PC-3 (cell line): ENCODE results near the gene OGFOD3. TPM values are rescaled to one million over a fixed set of nuclear protein-coding genes. Genes with fewer than 3 reads are reported as not detected.

ENCODE experiments used
- ATAC-seq: fragments of 200-7000 bp; cut with Tn5 transposase; 2 replicates; pipeline ENCODE4 v1.9.1; 2020; ENCODE audit warnings: mild to moderate bottlenecking, moderate library complexity
- BruUV-seq: library from RNA; stranded (reverse); fragments of 400-500 nt; replicated peaks from 2 replicates; lab custom pipeline; 2021; lab: Mats Ljungman, UMichigan
- CTCF ChIA-PET: fragments of 300-600 bp; sonication (Branson Sonifier 250); formaldehyde crosslinking; loops from one replicate; lab custom pipeline; 2022; ENCODE audit warnings: antibody characterized with exemption; lab: Charles Lee
- POLR2A ChIA-PET: fragments of 300-600 bp; sonication (Branson Sonifier 250); formaldehyde crosslinking; loops from one replicate; lab custom pipeline; 2022; ENCODE audit warnings: antibody characterized with exemption; ENCODE audit not compliant: unreplicated experiment; lab: Charles Lee
- DNase-seq: peaks from one replicate; pipeline ENCODE4 v3.0.0-alpha.2; 2015
- H2AFZ ChIP-seq: fragments of 300-600 bp; sonication (generic); 2 replicates; pipeline ENCODE4 v1.6.0; 2016; ENCODE audit warnings: antibody characterized with exemption, low read length
- H3F3A ChIP-seq: fragments of 300-600 bp; sonication (generic); one replicate; pipeline ENCODE4 v1.6.0; 2017; ENCODE audit warnings: antibody characterized with exemption, low read length, control low read depth, mild to moderate bottlenecking; ENCODE audit not compliant: unreplicated experiment
- H3K27ac ChIP-seq: fragments of 300-600 bp; sonication (generic); 2 replicates; pipeline ENCODE4 v1.5.1; 2016; ENCODE audit warnings: mild to moderate bottlenecking, low read length
- H3K27me3 ChIP-seq: fragments of 300-600 bp; sonication (generic); 2 replicates; pipeline ENCODE4 v1.6.1; 2016; ENCODE audit warnings: low read length, mixed read lengths
- H3K36me3 ChIP-seq: fragments of 300-600 bp; sonication (generic); 2 replicates; pipeline ENCODE4 v1.6.1; 2016; ENCODE audit warnings: low read depth, mixed run types, low read length, mixed read lengths
- H3K4me1 ChIP-seq: fragments of 300-600 bp; sonication (generic); 2 replicates; pipeline ENCODE4 v1.5.1; 2016; ENCODE audit warnings: low read length; ENCODE audit not compliant: insufficient read depth
- H3K4me2 ChIP-seq: fragments of 300-600 bp; sonication (generic); 2 replicates; pipeline ENCODE4 v1.6.0; 2016; ENCODE audit warnings: low read length
- H3K4me3 ChIP-seq: fragments of 300-600 bp; sonication (generic); 2 replicates; pipeline ENCODE4 v1.5.1; 2016; ENCODE audit warnings: mild to moderate bottlenecking, low read length, mixed read lengths
- H3K79me2 ChIP-seq: fragments of 300-600 bp; sonication (generic); 2 replicates; pipeline ENCODE4 v1.6.1; 2017; ENCODE audit warnings: low read length, mixed read lengths
- H3K9ac ChIP-seq: fragments of 300-600 bp; sonication (generic); 2 replicates; pipeline ENCODE4 v1.6.0; 2016; ENCODE audit warnings: mild to moderate bottlenecking, low read length
- H3K9me2 ChIP-seq: fragments of 300-600 bp; sonication (generic); replicated peaks from 2 replicates; pipeline ENCODE4 v1.6.1; 2016; ENCODE audit warnings: mixed run types, low read length, mixed read lengths
- H3K9me3 ChIP-seq: fragments of 300-600 bp; sonication (generic); 2 replicates; pipeline ENCODE4 v1.6.1; 2016; ENCODE audit warnings: low read length, mixed read lengths
- H4K20me1 ChIP-seq: fragments of 300-600 bp; sonication (generic); 2 replicates; pipeline ENCODE4 v1.6.1; 2016; ENCODE audit warnings: low read length, mixed read lengths
- CTCF ChIP-seq: fragments of 300-600 bp; sonication (generic); conservative IDR thresholded peaks from 2 replicates; pipeline ENCODE4 v1.5.1; 2017; ENCODE audit warnings: antibody characterized with exemption, low read depth, mild to moderate bottlenecking, low read length
- EZH2 ChIP-seq: fragments of 300-600 bp; sonication (generic); IDR thresholded peaks from one replicate; pipeline ENCODE4 v1.6.1; 2017; ENCODE audit warnings: antibody characterized with exemption, mild to moderate bottlenecking, low read length; ENCODE audit not compliant: unreplicated experiment
- EZH2phosphoT487 ChIP-seq: fragments of 300-600 bp; sonication (generic); IDR thresholded peaks from 2 replicates; pipeline ENCODE4 v1.6.1; 2018; ENCODE audit warnings: mild to moderate bottlenecking, antibody characterized with exemption, low read length, borderline replicate concordance
- intact Hi-C: fragments of 100-400 bp; cut with micrococcal nuclease; formaldehyde crosslinking; loops from 2 replicates; pipeline ENCODE4 v1.9.0; 2023
- total RNA-seq: library from RNA; depleted of rRNA; stranded (reverse); fragments of >200 nt; gene quantifications from 2 replicates; pipeline ENCODE4 v1.2.3, GENCODE V29; 2014

OGFOD3 gene
- total RNA-seq, 1 experiment from 2014 or later, result 56.1 TPM

GRCh38 chr17:82440991-82441627, 22.7 kb upstream of the OGFOD3 start:
- Histone ChIP-seq H3K4me1 (no peaks in the 10 kb centered on the region), H3K27me3 (no peaks in the 10 kb centered on the region), H2AFZ (no peak overlapping the region), H3K9ac (no peak overlapping the region), H3F3A (no peaks in the 10 kb centered on the region), H4K20me1 (no peaks in the 10 kb centered on the region), H3K79me2 (no peaks in the 10 kb centered on the region), H3K9me3 (no peaks in the 10 kb centered on the region), H3K4me3 (no peak overlapping the region), H3K27ac (no peak overlapping the region), H3K9me2 (no peaks in the 10 kb centered on the region), H3K4me2 (no peak overlapping the region), H3K36me3 (no peaks in the 10 kb centered on the region)
- intact Hi-C loops, result no loop called here
- TF ChIP-seq CTCF, result no peak
- TF ChIP-seq EZH2phosphoT487, result no peak
- TF ChIP-seq EZH2, result no peak
- ChIA-PET POLR2A (no interaction called here), CTCF (no interaction called here)
- no peak for DNase-seq
- BruUV-seq, result no TSS peak
- no peak for ATAC-seq

- Histone ChIP-seq H3K27ac (no peak overlapping the region), H3K9ac (no peak overlapping the region), H3K4me2 (no peak overlapping the region), H3K36me3 (no peaks in the 10 kb centered on the region), H4K20me1 (no peaks in the 10 kb centered on the region), H3K27me3 (no peaks in the 10 kb centered on the region), H3F3A (no peaks in the 10 kb centered on the region), H3K4me1 (no peaks in the 10 kb centered on the region), H3K9me2 (no peaks in the 10 kb centered on the region), H2AFZ (no peak overlapping the region), H3K4me3 (no peak overlapping the region), H3K79me2 (no peaks in the 10 kb centered on the region), H3K9me3 (no peaks in the 10 kb centered on the region)
- DNase-seq (no peak), ATAC-seq (no peak)
- POLR2A ChIA-PET, result no interaction called here
- intact Hi-C loops, result no loop called here
- BruUV-seq, result no TSS peak
- TF ChIP-seq EZH2phosphoT487 (no peak), CTCF (no peak), EZH2 (no peak)
- CTCF ChIA-PET, result no interaction called here
These were observed 22.1 kb upstream of the OGFOD3 start for GRCh38 chr17:82440469-82440981.

GRCh38 chr17:82439829-82440365, 21.5 kb upstream of the OGFOD3 start:
- no peak for TF ChIP-seq EZH2phosphoT487
- TF ChIP-seq EZH2, result no peak
- no peak for TF ChIP-seq CTCF
- Histone ChIP-seq H3K27me3 (no peaks in the 10 kb centered on the region), H3K4me3 (no peak overlapping the region), H3K4me1 (no peaks in the 10 kb centered on the region), H3K9me2 (no peaks in the 10 kb centered on the region), H3K9me3 (no peaks in the 10 kb centered on the region), H2AFZ (no peak overlapping the region), H3K9ac (no peak overlapping the region), H3K27ac (no peak overlapping the region), H3K4me2 (no peak overlapping the region), H3K36me3 (no peaks in the 10 kb centered on the region), H4K20me1 (no peaks in the 10 kb centered on the region), H3F3A (no peaks in the 10 kb centered on the region), H3K79me2 (no peaks in the 10 kb centered on the region)
- ChIA-PET POLR2A (no interaction called here), CTCF (interaction anchor here (0.6 kb wide), 1 partner anchor 109 kb away, joined by 3 read pairs; no protein-coding TSS in a partner anchor)
- no peak for ATAC-seq
- no peak for DNase-seq
- BruUV-seq, result no TSS peak
- intact Hi-C loops, result no loop called here
